SKM-1 treated with dmso at 0.1 percent for 144 hours (cell line): ENCODE results near the gene GIT2.
"Not testable (repeated sequence)": the region's sequence is repeated elsewhere in the genome, so short reads cannot be mapped to it uniquely, and the experiment has no call there.

Source experiments
- DNase-seq: peaks from one replicate; lab custom pipeline; 2025; ENCODE audit not compliant: unreplicated experiment; lab: John Stamatoyannopoulos, UW

GIT2 gene

GRCh38 chr12:109893261-109893995 lies 102.7 kb downstream of the GIT2 start:
- no peak for DNase-seq

- no peak for DNase-seq
Measured at GRCh38 chr12:109892748-109893147, 103.4 kb downstream of the GIT2 start.

GRCh38 chr12:109892165-109892715 lies 103.9 kb downstream of the GIT2 start:
- DNase-seq: no peak

GRCh38 chr12:109891731-109892130 lies 104.4 kb downstream of the GIT2 start:
- DNase-seq: not testable (repeated sequence)

GRCh38 chr12:109890620-109891170 lies 105.5 kb downstream of the GIT2 start:
- DNase-seq: no peak

- peak; percentile 75 for DNase-seq
Measured at GRCh38 chr12:109888179-109889020, 107.8 kb downstream of the GIT2 start.

GRCh38 chr12:109885616-109886015 lies 110.6 kb downstream of the GIT2 start:
- no peak for DNase-seq

- DNase-seq: no peak
Measured at GRCh38 chr12:109883461-109883860, 112.7 kb downstream of the GIT2 start.

- no peak for DNase-seq
Measured at GRCh38 chr12:109881752-109882151, 114.4 kb downstream of the GIT2 start.

GRCh38 chr12:109880938-109881337 lies 115.2 kb downstream of the GIT2 start:
- no peak for DNase-seq

GRCh38 chr12:109880043-109880931 lies 115.9 kb downstream of the GIT2 start, which contains the start of gene GLTP:
GLTP (minus strand) TSS chr12:109880541; CDS start chr12:109880374, 167 bp downstream.
- peak; percentile 46 for DNase-seq
